ENCODE measurements around the gene C17orf78.
A peak's percentile ranks its signal among the peaks of the same experiment; 100 is the strongest.
"Not testable (repeated sequence)": the region's sequence is repeated elsewhere in the genome, so short reads cannot be mapped to it uniquely, and the experiment has no call there.

The C17orf78 gene
- total RNA-seq, result 0 reads per million in 2 donors

DNA sequence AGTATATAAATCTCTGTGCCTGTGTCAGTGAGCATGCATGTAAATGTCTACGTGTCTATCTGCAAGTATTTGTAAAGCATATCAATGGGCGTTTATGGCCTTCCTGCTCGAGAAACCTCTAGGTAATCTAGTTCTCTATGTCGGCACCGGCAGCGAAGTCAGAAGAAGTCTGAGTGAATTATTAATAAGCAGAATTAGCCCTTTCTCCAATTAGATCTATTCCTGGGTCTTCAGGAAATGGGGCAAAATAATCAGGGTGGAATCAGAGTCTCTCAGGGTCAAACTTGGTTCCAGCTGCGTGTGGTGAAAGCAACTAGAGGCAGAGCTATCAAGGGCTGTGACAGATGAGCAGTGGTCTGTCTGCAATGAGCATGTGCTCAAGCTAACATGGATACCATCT is at the start of gene C17orf78:
Gene C17orf78 (plus strand): TSS at position 280 of the 400 bp plus-strand sequence. CDS start 108 bp downstream, at position 388.
- no peak for DNase-seq

DNA sequence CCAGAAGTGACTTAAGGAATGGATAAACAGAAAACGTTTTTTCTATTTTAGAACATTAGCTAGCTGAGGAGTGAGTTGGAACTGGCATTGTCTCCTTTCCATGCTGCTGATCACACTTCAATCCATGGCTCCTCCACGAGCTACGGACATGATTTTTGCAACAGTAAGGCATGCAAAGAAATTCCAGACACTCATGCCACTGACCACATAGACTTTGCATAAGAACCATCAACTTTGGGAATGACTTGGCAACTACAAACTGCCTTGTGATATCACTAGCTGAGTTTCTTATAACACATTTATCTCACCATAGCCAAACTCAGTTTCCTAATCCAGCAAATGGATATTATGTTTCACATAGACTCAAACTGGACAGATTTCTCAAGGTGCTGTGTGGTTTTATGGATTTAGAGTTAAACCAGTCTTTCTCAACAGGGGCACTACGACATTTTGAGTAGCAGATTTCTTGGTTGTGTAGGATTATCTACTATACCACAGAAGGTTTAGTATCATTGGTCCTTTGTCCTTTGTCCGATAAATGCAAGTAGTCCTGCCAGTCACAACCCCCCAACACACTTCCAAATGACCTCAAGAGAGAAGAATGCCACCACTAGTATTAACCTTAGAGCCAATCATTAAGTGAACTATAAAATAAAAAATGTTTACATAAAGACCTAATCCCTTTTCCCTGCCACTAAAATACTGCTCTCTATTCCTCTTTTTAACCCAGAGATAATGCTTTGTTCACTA is 48.3 kb upstream of the C17orf78 start:
- DNase-seq, result no peak

DNA sequence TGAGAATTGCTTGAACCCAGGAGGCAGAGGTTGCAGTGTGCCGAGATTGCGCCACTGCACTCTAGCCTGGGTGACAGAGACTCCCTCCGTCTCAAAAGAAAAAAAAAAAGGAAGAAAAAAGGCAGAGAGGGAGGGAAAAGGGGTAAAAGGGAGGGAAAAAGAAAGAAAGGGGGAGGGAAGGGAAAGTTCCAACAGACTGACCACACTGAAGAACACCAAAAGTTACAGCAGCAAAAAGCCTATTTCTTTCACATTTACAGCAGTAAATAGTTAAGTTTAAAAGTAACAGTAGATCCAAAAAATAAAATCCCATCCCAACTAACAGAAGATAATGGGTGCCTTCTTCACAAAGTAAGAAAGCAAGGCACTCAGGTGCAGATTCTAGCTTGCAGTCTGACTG is 36.9 kb upstream of the C17orf78 start:
- no peak for DNase-seq

DNA sequence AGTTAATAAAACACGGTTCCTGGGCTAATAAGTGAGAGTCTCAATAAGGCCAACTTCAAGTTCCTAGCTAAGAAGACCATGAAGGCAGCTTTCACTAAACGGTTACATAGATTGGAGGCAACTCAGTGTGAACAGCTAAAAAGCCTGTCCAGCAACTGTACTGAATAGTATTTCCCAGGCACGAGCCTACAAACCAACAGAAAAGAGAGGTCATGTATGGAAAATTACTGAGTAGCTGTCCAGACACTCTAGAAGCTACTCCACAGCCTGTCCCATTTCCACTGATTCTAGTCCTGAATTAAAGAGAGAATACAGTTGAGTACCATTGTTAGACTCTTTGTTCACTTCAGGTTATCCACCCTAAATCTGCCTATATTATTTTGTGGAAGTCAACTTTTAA is 36.5 kb upstream of the C17orf78 start:
- no peak for DNase-seq

DNA sequence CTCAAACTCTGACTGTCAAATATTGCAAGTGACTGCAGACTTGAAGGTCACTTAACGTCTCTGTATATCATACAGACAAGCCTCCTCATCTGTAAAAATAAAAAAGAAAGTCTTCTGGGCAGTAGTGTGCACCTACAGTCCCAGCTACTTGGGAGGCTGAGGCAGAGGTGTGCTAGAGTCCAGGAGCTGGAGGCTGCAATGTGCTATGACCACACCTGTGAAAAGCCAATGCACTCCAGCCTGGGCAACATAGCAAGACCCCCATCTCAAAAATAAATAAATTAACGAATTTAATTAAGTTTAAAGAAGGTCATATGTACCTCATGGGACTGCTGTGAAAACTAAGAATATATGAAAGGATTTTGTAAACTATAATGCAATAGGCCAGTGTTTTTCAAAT is 35.0 kb upstream of the C17orf78 start:
- DNase-seq, result no peak

DNA sequence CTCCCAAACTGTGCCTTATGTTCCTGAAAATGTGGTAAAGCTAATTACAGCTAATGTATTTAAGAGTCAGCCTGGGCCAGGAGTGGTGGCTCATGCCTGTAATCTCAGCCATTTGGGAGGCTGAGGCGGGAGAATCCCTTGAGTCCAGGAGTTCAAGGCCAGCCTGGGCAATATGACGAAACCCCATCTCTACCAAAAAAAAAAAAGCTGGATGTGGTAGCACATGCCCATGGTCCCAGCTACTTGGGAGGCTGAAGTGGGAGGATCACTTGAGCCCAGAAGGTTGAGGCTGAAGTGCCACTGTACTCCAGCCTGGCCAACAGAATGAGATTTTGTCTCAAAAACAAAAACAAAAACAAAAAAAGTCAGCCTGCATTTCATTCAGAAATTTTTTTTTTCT is 33.2 kb upstream of the C17orf78 start:
- no peak for DNase-seq

DNA sequence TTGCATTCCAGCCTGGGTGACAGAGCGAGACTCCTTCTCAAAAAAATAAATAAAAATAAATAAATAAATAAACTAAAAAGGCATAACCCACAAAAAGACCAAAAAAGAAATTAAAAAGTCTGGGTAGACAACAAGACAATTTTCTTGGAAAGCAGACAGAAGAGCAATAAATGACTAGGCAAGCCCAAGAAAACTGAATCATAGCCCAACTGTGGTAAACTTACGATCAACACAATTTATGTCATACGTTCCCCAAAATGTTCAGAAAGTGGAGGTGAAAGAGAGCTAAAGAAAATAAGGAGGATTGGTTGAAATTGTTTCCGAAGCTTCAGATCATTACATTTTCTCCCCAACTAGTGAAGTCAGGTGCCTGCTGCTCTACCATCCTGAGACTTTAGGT is 31.3 kb upstream of the C17orf78 start:
- DNase-seq, result no peak

DNA sequence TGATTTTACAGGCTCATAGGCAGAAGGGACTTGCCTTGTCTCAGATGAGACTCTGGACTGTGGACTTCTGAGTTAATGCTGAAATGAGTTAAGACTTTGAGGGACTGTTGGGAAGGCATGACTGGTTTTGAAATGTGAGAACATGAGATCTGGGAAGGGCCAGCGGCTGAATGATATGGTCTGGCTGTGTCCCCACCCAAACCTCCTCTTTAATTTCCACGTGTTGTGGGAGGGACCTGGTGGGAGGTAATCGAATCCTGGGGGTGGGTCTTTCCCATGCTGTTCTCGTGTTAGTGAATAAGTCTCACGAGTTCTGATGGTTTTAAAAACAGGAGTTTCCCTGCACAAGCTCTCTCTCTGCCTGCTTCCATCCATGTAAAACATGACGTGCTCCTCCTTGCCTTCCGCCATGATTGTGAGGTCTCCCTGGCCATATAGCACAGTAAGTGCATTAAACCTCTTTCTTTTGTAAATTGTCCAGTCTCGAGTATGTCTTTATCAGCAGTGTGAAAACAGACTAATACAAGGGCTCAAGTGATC is 28.9 kb upstream of the C17orf78 start:
- DNase-seq, result not testable (repeated sequence)

DNA sequence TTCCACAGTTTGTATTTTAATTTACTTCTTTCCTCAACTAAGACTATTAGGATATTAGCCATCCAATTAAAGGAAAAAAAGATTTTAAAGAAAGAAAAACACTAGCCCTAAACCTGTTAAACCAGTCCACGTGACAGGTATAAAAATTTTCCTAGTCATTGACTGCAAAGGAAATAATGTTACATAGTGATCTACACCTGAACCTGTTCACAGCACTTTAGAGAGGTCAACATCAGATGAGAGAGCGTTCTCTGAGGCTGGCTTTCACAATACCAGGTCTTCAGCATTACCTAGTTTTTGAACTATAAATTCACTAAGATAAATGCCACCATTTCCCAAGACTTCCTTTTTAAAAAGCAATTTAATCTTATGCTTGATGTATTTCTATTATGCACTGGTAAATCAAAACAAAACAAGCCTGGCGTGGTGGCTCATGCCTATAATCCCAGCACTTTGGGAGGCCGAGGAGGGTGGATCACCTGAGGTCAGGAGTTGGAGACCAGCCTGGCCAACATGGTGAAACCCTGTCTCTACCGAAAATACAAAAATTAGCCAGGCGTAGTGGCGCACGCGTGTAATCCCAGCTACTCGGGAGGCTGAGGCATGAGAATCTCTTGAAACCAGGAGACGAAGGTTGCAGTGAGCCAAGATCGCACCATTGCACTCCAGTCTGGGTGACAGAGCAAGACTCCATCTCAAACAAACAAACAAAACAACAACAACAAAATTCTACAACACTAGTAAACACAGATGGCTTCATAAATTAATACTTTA is 18.8 kb upstream of the C17orf78 start:
- not testable (repeated sequence) for DNase-seq

DNA sequence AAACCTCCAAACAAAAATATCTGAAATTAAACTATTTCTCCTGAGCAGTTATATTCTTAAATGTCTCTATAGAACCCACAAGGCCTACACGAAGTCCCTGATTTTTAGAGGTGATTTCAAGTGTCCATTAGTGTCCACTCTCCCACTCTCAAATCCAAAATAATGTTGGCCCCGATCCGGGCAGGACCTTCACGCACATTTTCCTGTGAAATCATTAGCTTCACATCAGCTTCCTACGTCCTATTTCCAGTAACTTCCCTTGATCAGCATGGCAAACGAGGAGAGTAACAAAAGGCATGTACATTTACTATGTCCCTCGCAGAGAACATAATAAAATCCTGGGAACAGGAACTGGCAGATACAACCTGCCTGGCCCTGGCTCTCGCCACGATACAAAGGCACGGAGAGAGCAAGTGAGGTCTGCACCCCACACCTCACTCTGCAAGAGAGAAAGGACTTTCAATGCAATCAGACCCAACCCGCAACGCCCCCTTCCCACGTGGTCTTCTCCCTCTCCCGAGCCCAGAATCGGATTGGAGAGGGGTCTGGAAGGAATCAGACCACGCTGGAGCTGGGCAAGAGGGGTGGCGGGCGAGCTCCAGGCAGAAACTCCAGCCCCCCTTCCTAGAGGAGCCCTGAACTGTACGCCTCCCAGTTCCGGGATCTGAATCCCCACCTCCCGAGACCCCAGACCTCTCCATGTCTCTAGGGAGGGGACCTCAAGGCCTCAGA is 17.5 kb upstream of the C17orf78 start:
- DNase-seq, result peak; percentile 5

DNA sequence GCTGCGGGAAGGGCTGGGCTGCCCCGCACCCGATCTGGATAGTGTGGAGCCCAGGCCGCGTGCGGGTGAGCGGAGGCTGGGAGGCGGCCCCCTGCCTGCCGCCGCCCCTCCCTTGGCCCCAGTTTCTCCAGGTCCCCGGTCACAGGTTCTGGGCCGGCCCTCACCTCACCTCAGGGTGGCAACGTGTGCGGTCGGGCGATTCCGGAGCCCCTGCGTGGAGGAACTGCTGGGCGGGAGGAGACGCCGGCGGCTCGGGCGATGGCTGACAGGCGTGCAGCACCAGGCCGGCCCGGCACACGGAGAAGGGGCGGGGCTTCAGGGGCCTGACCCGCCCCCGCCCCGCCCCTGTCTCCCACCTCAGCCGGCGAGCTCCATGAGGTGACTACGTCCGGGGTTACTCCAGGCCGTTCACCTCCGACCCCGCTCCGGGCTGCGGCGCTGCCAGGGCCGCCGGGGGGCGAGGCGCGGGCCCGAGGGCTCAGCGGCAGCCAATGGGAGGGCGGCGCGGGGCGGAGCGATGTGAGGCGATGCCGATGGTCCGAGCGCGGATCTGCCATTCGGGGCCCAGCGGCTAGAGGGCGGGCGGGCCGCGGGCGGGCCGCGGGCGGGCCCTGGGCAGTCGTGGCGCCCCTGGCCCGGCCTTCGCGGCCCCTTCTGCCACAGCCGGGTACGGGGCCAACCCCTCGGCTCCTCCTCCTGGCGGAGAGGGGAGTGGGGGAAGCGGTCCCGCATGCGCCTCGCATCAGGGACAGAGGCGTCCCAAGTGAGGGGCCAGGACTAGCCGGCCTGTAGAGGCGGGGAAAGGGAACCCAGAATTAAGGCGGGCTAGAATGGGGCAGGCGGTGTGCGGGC is 16.7 kb upstream of the C17orf78 start:
- peak; percentile 84 for DNase-seq

DNA sequence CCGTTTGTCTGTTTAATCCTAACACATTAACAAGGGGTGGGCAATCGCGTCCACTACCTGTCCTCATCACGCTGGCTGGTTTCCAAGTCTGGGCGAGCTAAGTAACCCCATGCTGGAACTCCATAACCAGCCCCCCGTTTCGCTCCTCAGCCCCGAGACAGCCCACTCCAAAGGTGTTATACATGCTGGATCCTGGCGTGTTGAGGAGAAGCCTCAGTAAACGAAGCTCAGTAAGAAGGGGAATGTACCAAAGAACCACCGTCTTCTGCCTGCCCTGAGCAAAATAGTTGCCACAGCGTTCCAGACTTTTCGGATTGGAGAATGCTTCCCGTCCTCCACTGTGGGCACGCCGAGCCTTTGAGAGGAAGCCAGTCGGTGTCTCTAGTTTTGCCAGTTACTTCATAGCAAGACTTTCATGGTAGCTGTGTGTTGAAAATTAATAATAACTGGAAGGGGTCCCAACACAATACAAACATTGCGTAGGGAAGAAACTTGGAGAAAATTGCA is 16.1 kb upstream of the C17orf78 start:
- DNase-seq, result no peak

DNA sequence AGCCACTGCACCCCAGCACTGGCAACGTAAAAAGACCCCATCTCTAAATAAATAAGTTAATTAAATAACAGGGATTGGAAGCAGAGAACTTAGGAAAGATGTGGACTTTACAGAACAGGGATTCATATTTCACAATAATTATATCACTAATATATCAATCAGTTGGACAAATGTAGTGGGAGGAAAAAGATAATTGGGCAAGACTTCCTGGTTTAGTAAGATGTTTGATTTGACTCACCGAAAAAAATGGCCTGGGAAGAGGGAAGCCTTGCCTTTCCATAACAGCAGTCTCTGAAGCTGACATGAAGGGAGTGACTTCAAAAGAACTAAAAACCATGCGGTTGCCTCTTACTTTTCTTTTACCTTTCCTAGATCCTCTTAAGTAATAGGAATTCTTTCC is 15.2 kb upstream of the C17orf78 start:
- no peak for DNase-seq

DNA sequence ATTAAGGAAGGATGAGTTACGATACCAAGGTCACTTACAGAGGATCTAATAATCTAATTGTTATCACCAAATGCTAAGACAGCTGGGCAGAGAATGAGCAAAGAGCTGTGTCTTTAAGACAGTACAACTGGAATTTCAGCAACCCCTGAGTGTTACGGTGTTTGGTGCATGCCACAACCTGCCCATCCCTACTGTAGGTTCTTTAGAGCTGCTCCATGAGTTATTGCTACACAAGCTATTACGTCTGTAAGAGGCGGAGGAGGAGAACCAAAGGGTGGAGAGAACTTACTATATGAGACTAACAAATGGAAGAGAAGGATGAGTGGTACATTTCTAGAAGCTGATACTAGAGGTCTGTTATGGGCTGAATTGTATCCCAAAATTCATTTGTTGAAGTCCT is 14.2 kb upstream of the C17orf78 start:
- DNase-seq, result no peak

DNA sequence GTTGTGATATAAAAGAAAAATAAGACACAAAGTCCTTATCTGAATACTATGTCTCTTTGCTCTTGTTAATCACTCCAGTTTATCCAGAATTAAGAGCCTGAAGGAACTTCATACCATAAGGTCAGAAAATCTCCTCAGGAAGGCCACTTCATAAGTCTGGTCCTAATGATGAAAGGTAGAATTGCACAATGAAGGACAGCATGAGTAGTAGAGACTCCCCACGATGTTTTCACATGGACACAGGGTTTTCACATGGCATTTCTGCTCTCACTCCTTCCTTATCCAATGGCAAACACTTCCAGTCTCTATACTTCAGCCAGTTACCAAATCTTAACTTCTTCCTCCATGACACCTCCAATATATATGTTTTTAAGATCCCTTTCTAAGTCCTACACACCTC is 10.2 kb upstream of the C17orf78 start:
- DNase-seq, result no peak

DNA sequence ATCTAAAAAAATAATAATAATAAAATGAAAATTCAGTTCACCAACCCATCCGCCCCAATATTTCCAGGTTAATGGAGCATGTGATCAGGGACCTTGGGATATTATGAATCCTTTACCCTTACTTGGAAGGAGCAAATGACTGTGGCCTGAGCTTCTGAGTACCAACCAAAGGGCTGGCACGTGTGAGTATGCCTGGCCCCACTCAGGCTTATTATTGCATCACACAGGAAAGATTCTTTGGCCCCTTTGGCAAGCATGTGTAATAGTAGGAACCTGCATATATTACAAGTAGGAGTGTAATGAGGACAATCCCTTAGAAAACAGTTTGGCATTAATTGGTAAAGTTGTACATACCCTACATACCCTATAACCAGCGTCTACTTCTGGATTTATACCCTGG is 7.2 kb upstream of the C17orf78 start:
- no peak for DNase-seq

DNA sequence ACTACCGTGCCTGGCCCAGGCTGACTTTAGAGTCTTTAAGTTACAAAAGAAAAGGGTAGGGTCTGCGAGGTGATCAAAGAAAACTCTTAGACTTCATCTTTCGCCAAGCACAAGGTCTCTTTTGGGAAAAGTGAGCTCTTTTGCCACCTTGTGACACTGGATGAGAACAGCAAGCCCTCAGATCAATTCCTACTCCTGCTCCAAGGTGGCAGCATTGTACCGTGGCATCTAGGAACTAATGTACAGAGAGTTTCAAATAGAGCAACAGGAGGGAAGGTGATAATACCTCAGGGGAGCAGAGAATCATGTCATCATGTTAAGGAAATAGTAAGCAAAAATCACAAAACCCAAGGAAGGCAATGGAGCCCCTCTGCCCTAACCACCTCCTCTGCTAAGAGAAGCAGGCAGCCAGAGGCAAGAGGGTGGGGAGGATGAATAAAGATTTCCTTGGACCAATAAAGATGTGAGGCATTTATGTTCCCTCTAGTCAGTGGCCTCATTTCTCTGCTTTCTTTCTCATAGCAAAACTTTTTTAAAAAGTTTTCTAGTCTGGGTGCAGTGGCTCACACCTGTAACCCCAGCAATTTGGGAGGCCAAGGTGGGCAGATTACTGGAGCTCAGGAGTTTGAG is 2.1 kb upstream of the C17orf78 start:
- DNase-seq, result peak; percentile 31

DNA sequence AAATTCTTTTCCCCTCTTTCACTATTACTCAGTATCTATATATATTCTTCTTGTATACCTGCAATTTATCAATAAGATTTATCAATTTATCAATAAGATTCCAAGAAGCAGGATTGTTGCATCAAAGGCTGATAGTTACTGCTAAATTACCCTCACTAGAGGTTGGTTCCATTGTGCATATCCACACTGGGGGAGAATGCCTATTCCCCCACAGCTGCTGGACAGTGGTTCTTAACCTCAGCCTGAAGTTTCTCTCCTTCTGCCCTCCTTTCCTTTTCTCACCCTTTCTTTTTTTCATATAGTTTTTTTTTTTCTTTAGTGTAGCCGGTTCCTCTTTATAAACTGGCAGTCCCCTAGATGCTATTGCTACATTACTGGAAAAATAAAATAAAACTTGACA is 6.3 kb downstream of the C17orf78 start:
- no peak for DNase-seq

DNA sequence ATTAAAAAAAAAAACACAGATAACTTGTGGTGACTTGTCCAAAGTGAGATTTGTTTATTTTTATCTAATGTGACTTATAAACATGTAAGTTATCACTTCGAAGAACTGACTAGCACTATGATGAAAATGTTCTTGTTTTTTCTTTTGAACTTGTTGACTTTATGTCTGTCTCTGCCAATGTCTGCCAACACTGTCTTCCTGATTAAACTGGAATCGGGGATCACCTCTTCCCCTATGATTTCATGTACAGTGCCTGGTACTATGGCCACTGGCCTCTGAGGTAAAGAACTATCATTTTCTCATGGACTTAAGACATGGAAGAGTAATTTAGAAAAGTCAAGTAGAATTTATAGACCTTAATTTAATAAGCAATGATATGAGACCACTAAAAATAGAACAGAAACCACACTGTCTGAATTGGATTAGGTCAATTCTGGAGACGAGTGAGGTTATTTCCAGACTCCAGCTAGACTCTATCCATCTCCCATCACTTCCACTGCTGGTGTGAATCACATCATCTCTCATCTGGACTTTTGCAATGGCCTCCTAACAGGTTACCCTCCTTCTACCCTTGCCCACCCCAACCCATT is 8.9 kb downstream of the C17orf78 start:
- no peak for DNase-seq

DNA sequence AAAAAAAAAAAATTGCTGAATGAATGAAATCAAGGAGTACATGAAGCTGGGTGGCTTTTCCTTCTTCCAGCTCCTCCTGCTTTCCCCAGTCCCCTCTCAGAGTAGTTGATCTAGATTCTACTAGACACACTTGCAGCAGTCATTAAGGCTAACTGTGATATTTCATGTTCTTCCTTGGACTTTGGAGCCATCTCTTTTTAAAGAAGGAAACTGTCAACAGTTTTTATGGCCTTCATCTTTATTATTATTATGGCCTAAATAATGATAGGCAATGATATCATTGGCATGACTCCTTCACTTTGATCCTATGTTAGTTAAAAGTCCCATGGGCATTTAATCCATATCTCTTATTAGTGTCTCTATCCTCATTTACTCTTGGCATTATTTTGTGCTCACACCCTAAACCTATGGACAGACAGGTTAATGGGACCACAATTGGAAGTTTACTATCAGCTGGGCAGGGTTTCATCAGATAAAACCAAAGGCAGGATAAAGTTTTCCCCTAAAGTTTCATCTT is 9.7 kb downstream of the C17orf78 start:
- DNase-seq, result no peak

DNA sequence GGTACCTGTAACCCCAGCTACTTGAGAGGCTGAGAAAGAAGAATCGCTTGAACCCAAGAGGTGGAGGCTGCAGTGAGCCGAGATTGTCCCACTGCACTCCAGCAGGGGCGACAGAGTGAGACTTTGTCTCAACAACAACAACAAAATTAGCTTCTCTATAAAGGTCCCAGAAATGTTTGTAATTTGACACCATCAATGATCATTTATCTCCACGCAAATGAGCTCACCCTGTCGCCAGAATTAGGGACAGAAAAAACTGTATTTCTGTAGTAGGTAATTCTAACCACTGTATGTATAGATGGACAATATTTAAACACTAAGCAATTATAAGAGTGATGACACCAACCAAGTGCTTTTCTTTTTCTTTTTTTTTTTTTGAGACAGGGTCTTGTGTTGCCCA is 10.7 kb downstream of the C17orf78 start:
- no peak for DNase-seq

Measured in T-helper 9 cell (primary cell).